Measurements from ENCODE around the gene MAP3K2.
"Not testable (repeated sequence)": the region's sequence is repeated elsewhere in the genome, so short reads cannot be mapped to it uniquely, and the experiment has no call there.

Gene MAP3K2

DNA sequence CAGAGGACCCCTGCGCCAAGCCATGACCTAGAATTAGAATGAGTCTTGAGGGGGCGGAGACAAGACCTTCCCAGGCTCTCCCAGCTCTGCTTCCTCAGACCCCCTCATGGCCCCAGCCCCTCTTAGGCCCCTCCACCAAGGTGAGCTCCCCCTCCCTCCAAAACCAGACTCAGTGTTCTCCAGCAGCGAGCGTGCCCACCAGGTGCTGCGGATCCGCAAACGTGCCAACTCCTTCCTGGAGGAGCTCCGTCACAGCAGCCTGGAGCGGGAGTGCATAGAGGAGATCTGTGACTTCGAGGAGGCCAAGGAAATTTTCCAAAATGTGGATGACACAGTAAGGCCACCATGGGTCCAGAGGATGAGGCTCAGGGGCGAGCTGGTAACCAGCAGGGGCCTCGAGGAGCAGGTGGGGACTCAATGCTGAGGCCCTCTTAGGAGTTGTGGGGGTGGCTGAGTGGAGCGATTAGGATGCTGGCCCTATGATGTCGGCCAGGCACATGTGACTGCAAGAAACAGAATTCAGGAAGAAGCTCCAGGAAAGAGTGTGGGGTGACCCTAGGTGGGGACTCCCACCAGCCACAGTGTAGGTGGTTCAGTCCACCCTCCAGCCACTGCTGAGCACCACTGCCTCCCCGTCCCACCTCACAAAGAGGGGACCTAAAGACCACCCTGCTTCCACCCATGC is 33.5 kb upstream of the MAP3K2 start:
- no peak for DNase-seq (ENCODE audit: low spot score)

DNA sequence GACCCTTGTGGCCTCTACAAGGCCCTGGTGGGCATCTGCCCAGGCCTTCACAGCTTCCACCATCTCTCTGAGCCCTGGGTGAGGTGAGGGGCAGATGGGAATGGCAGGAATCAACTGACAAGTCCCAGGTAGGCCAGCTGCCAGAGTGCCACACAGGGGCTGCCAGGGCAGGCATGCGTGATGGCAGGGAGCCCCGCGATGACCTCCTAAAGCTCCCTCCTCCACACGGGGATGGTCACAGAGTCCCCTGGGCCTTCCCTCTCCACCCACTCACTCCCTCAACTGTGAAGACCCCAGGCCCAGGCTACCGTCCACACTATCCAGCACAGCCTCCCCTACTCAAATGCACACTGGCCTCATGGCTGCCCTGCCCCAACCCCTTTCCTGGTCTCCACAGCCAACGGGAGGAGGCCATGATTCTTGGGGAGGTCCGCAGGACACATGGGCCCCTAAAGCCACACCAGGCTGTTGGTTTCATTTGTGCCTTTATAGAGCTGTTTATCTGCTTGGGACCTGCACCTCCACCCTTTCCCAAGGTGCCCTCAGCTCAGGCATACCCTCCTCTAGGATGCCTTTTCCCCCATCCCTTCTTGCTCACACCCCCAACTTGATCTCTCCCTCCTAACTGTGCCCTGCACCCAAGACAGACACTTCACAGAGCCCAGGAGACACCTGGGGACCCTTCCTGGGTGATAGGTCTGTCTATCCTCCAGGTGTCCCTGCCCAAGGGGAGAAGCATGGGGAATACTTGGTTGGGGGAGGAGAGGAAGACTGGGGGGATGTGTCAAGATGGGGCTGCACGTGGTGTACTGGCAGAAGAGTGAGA is 32.5 kb upstream of the MAP3K2 start:
- DNase-seq (ENCODE audit: low spot score): no peak

DNA sequence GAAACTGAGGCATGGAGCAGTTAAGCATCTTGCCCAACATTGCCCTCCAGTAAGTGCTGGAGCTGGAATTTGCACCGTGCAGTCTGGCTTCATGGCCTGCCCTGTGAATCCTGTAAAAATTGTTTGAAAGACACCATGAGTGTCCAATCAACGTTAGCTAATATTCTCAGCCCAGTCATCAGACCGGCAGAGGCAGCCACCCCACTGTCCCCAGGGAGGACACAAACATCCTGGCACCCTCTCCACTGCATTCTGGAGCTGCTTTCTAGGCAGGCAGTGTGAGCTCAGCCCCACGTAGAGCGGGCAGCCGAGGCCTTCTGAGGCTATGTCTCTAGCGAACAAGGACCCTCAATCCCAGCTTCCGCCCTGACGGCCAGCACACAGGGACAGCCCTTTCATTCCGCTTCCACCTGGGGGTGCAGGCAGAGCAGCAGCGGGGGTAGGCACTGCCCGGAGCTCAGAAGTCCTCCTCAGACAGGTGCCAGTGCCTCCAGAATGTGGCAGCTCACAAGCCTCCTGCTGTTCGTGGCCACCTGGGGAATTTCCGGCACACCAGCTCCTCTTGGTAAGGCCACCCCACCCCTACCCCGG is 31.8 kb upstream of the MAP3K2 start:
- peak; percentile 83 for DNase-seq (ENCODE audit: low spot score)

GRCh38 chr2:127419112-127419430 is 31.3 kb upstream of the MAP3K2 start:
- DNase-seq (ENCODE audit: low spot score): no peak

GRCh38 chr2:127418300-127419111 is 30.7 kb upstream of the MAP3K2 start, which contains the start of gene PROC:
TSS of gene PROC (plus strand) at chr2:127418427. CDS start at chr2:127419943, 1,516 bp downstream.
- no peak for DNase-seq (ENCODE audit: low spot score)

GRCh38 chr2:127417406-127417805 is 29.6 kb upstream of the MAP3K2 start:
- DNase-seq (ENCODE audit: low spot score): no peak

DNA sequence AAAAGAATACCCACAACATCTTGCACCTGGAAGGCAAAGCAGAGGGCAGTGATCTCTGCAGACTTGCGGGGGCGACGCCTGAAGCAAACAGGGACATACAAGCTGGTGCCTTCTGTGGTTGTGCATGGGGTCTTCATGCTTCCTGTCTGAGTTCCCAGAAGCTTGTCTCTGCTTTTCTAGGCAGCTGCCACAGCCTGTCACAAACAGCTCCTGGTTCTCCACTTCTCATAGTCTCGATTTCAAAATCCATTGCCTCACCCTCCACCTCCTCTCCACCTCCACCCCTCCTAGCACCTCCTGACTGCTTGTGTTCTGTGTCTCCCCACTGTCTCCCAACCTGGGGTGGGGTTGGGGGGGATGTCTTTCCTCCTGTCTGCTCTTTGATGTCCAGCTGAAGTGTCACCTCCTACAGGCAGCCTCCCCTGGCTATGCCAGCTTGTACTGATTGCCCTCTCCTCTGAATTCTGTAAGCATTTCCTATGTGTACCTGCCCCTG is 28.8 kb upstream of the MAP3K2 start:
- no peak for DNase-seq (ENCODE audit: low spot score)

DNA sequence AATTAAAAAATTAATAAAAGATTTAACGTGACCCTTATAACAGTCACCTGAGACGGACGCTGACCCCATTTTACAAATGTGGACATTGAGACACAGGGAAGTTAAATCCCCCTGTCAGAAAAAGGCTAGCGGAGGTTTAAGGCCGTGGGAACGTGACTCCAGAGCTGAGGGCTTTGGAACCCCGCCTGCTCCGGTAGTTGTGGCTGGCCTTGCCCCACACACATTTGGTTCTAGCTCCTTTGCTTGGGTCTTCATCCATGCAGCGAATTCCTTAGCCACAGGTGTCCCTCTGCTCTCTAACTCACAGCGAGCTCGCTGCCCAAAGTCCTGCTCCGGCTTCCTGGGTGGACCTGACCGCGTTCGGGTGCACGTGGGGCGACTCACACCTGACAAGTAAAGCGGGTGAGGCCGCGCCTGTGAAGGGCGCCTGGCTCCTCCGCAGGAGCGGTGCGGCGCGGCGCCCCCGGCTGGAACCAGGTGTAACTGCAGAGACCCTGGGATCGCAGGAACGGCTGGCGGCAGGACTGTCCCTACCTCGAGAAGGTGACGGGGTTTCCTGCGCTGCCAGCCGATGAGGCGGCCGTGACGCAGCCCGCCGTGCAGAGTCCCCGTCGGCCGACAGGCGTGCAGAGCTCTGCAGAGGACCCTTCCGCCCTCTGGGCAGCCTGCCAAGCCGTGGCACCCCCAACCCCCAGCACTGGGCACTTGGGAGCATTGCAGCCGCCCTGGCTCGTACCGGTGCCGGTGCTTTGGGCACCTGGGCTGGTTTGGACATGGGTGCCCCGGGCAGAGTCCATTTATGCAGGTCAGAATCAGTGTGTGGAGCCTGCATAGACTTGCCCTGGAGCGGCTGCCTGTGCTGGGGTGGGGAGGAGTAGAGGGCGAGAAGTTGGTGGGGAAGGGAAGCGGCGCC is 28.1 kb upstream of the MAP3K2 start:
- no peak for DNase-seq (ENCODE audit: low spot score)

- no peak for DNase-seq (ENCODE audit: low spot score)
These were observed 27.1 kb upstream of the MAP3K2 start for GRCh38 chr2:127414638-127415592.

DNA sequence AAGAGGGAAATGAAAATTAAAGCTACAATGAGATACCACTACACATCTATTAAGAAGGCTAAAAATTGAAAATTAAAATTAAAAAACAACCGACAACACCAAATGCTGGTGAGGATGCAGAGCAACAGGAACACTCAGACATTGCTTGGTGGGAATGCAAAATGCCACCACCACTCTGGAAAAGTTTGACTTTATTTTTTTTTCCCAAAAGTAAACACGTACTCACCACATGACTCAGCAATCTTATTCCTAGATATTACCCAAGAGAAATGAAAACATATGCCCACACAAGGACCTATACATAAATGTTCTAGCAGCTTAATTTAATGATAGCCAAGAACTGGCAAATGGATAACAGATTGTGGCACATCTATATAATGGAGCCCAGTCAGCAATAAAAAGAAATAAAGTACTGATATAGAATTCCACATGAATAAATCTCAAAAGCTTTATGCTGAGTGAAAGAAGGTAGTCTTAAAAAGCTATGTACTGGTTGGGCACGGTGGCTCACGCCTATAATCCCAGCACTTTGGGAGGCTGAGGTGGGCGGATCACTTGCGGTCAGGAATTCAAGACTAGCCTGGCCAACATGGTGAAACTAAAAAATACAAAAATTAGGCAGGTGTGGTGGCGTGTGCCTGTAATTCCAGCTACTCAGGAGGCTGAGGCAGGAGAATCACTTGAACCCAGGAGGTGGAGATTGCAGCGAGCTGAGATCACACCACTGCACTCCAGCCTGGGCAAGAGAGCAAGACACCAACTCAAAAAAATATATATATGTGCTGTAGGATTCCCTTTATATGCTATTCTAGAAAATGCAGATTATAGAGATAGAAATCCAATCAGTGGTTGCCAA is 26.2 kb upstream of the MAP3K2 start:
- DNase-seq (ENCODE audit: low spot score): peak; percentile 58

- no peak for DNase-seq (ENCODE audit: low spot score)
These were observed 25.4 kb upstream of the MAP3K2 start for GRCh38 chr2:127413200-127413599.

DNA sequence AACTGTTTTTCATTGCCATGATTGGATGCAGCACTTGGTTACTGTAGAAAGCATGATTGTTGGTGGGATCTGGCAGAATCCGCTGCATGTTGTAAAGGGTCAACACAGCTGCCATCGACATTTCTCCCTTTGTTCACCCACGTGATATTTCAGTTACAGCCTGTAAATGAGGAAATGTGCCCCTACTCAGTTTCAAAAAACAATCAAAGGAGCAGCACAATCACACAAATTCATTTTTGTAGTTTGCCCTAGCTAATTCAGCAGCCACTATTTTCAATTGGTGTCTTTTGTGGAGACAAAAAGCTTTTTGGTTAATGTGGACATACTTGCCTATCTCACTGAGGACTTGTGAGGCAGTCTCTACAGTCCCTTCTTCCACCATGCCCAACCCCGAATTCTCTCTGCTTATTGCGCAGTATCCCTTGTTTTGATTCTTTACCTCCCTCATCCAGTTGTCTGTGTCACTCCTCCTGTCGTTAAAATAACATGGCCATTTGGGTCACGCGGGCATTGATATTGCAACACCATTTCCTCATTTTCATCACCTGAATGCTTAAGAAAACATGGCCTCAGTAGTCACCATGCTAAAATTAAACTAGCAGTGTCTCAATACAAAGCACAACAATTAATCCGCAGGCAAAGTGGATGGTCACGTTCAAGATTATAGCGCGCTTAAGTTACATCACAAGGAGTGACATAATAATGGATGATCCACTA is 24.0 kb upstream of the MAP3K2 start:
- DNase-seq (ENCODE audit: low spot score): no peak

DNA sequence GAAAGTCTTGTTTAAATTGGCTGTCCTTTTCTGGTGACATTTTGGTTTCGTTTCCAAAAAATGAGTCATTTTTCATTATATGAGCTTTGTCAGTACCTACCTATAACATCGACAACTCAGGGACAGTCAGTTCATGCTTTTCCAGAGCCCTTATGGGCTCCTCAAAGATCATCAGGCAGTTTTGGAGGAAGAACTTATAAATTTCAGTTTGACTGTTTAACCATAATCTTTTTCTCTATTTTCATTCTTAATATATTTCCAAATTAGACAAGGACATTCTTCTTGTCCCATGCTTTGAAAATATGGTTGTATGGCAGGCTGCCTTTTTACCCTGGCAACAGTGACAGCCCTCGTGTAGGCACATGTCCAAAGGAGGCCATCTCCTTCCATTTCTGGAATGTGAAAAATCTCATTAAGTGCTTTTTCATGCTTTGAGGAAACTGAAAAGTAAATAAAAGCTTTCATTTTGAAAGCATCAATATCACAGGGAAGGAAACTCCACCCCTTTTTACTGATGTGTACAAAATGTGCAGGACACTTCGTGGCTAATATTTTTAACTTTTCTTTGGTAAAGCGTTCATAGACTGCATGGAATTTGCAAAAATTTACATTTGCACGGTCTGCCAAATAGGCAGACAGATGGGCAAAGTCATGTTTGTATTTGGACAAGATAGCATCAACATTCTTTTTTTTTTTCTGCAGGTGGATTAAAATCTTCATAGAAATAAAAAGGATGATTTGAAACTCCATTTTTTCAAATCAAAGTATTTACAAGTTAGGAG is 23.3 kb upstream of the MAP3K2 start:
- peak; percentile 72 for DNase-seq (ENCODE audit: low spot score)

- not testable (repeated sequence) for DNase-seq (ENCODE audit: low spot score)
These were observed 21.9 kb upstream of the MAP3K2 start for GRCh38 chr2:127409716-127410115.

- no peak for DNase-seq (ENCODE audit: low spot score)
These were observed 21.0 kb upstream of the MAP3K2 start for GRCh38 chr2:127408807-127409099.

DNA sequence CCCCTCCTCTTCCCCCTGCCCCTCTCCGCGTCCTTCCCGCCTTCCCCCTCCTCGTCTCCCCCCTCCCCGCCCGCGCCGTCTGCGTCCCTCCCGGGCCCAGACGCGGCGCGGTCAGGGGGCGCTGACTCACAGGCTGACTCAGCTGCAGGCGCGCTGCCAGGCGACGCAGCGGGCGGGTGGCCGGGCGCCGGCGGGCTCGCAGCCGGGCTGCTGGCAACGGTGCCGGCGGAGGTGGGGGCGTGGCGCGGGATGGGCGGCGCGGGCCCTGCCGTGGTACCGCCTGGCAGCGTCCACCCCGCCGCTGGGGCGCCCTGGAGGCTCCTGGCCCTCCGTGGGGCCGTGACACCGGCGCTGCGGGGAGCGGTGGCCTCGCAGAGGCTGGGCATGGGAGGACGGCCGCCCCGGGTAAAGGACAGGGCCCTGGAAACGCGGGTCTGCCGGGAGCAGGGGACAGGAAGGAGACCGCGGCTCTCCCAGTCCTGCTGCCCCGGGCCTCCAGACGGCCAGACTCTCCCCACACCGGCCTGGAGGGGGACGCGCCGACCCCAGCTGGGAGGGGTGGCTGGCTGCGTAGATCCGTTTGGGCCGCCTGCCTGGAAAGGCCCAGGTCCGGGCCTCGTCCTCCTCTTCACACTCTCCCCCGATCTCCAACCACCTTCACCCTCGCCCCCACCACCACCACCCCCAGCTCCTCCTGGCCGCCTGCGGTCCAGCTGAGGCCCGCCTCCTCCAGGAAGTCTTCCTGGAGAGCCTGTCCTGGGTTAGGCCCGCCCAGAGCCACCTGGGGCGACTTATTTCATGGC is 20.4 kb upstream of the MAP3K2 start:
- peak; percentile 95 for DNase-seq (ENCODE audit: low spot score)

DNA sequence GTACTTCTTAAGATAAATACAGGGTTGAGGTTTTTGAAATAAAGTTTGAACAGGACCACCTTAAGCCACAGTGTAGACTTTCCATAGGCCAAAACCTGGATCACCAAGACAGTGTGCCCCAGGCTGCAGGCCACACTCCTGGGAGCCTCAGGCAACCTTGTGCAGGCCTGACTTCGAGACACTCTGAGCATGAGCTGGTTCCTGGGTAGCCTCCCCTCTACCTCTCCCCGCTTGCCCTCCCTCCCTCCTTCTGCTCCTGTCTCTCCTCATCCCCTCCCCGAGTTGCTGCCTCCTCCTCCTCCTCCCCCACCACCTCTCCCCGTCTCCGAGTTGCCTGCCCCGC is 19.9 kb upstream of the MAP3K2 start:
- DNase-seq (ENCODE audit: low spot score): no peak
